HPDE6-E6E7 (cell line): ENCODE data around the gene UPK3BL2.
"Not testable (repeated sequence)": the region's sequence is repeated elsewhere in the genome, so short reads cannot be mapped to it uniquely, and the experiment has no call there.

Experiments
- DNase-seq: peaks from one replicate; pipeline ENCODE4 v3.0.0; 2011; ENCODE audit warnings: missing footprints; ENCODE audit errors: extremely low spot score

Gene UPK3BL2, protein sequence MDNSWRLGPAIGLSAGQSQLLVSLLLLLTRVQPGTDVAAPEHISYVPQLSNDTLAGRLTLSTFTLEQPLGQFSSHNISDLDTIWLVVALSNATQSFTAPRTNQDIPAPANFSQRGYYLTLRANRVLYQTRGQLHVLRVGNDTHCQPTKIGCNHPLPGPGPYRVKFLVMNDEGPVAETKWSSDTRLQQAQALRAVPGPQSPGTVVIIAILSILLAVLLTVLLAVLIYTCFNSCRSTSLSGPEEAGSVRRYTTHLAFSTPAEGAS

GRCh38 chr7:102543596-102543995 is at the start of gene UPK3BL2:
Gene UPK3BL2, minus strand, starts transcription at chr7:102543696. Its CDS starts 60 bp downstream, at chr7:102543636.
- DNase-seq: not testable (repeated sequence)

- DNase-seq: not testable (repeated sequence)
Observed at GRCh38 chr7:102592477-102593019, 49.1 kb upstream of the UPK3BL2 start.

- not testable (repeated sequence) for DNase-seq
Observed at GRCh38 chr7:102589857-102590256, 46.4 kb upstream of the UPK3BL2 start.

DNA sequence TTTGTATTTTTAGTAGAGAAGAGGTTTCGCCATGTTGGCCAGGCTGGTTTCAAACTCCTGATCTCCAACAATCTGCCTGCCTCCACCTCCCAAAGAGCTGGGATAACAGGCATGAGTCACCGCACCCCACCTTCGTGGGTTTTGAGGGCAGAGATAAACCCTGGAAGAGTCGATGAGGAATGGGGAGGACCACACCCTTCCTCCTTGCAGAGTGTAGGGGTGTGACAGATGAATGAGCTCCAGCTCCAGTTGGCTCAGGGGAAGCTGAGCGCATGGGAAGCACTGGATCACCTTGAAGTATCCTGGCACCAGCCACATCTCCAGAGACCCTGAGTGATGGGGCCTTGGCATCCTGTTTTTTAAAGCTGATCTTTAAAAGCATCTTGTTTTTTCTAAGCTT is 40.0 kb upstream of the UPK3BL2 start:
- DNase-seq: not testable (repeated sequence)

DNA sequence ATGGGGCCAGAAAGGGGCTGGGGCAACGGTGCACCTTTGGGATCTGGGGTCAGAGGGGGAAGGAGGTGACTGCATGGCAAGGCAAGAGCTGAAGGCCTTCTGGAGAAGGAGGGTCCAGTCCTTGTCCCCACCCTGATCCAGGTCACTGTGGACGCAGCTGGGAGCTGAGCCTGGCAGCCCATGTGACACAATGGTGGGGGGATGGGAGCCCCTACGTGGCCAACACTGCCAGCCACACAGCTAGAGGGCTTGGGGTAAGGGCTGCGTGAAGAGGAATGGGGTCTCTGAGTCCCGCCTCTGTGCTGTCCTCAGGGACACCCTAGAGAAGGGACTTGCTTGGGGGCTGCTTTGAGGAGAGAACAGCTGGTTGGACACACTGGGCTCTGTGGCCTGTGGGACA is 38.2 kb upstream of the UPK3BL2 start:
- DNase-seq: not testable (repeated sequence)

GRCh38 chr7:102578486-102578885 is 35.0 kb upstream of the UPK3BL2 start:
- not testable (repeated sequence) for DNase-seq

DNA sequence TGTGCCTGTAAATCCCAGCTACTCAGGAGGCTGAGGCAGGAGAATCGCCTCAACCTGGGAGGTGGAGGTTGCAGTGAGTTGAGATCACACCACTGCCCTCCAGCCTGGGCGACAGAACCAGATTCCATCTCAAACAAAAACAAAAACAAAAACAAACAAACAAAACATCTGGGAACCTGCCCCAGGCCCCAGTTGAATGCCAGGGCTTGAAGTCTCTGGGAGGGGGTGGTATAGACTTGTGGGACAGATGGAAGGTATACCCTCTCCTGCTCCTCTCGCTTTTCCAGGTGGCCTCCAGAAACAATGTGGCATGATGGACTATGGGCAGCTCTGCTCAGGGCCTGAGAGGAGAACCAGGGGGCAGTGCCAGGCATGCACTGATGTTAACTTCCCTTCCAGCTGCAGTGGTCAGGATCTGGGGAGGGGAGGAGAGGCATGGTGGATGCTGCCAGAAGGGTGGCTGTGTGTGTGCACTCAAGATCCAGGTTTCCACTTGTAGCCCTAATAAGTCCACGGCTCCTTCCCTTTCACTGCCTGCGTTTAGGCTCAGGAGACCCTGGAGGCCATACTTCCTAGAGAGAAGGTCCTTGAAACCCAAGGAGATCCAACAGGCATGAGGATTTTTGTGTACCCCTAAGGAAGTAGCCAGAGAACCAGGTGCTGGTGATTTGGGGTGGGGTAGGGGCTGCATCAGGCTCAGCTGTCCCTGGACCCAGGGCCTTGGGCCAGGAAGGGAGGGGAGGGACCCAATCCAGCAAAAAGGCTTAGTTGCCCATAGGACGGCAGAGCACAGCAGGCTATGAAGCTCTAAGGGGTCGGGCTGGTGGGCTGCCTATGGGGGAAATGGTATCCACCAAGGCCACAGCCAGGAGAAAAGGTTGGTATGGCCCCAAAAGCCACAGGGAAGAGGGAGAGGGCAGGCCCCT is 34.1 kb upstream of the UPK3BL2 start:
- not testable (repeated sequence) for DNase-seq

- DNase-seq: not testable (repeated sequence)
Observed at GRCh38 chr7:102576363-102576762, 32.9 kb upstream of the UPK3BL2 start.

DNA sequence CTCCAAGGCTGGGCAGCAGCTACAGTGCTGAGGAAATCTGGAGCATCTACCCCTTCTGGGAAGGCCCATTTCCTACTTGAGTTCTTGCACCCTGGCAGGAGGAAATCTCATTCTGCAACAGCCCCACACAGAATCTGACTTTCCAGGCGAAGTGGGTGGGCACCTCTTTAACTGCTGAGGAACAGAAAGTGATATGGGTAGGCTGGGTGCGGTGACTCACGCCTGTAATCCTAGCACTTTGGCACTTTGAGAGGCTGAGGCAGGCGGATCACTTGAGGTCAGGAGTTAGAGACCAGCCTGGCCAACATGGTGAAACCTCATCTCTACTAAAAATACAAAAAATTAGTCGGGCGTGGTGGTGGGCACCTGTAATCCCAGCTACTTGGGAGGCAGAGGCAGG is 31.1 kb upstream of the UPK3BL2 start:
- DNase-seq: not testable (repeated sequence)

DNA sequence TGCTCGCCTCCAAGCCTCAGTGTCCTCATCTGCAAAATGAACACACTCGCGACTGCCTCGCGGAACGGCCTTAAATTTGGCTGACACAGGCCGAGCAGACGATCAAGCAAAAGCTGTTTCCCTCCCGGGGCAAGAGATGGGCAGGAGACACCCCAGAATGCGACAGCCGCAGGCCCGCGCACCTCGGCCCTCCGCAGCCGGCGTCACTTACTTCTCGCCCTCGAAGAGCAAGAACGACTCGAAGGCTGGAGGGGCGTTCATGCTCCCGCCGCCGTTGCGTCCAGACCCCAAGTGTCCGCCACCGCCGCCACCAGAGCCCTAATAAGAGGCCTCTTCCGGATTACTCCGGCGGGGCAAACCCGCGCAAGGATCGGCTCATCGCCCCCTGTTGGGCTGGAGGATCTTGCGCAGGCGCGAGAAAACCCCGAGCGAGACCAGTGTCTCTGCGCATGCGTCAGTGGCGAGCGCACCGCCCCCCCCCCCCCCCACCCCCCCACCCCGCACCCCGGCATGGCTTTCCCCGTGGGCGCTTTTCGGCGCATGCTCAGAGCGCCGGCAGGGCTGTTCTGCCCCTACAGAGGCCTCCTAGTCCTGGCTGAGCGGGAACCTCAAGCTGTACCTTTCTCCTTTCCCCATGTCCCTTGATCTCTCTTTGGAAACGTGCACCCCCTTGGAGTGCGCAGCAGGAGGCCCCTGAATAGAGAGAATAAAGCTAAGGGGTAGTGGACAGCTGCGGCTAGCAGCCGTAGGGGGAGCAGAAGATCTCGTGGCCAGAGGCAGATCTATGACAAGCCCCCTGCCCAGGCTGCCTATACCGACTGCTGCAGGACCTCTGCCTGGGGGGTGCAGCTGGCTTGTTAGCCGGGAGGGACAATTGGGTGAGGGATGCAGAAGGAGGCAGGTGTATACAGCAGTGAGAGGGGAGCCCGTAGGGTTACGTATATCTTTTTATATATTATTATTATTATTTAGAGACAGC is 29.1 kb upstream of the UPK3BL2 start, which contains the start of gene POLR2J3:
Gene POLR2J3, minus strand, starts transcription at position 323 of the 979 bp plus-strand sequence. Its CDS starts 62 bp downstream, at position 261.
- DNase-seq: not testable (repeated sequence)

DNA sequence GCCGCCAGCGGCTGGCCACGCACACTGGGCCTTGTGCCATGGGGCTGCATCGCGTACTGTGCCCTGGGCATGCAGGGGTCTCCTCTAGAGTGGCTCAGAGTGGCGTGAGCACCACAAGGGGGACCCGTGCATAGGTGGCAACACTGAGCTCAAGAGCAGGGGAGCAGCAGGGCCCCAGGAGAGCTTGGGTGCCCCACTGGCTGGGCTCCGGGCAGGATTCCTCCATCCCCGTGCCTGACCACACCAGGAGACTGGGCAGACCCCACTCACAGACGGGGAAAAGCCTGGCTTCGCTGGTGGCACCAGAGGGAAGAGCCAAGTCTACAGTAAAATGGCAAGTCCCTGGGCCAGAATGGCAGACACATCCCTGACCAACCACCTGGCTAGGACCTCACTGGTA is 25.1 kb upstream of the UPK3BL2 start:
- not testable (repeated sequence) for DNase-seq

- not testable (repeated sequence) for DNase-seq
Observed at GRCh38 chr7:102550808-102551422, 7.4 kb upstream of the UPK3BL2 start, which contains the start of gene SPDYE2. Gene SPDYE2, plus strand, starts transcription at chr7:102551226. Its CDS starts 2,030 bp downstream, at chr7:102553256.

DNA sequence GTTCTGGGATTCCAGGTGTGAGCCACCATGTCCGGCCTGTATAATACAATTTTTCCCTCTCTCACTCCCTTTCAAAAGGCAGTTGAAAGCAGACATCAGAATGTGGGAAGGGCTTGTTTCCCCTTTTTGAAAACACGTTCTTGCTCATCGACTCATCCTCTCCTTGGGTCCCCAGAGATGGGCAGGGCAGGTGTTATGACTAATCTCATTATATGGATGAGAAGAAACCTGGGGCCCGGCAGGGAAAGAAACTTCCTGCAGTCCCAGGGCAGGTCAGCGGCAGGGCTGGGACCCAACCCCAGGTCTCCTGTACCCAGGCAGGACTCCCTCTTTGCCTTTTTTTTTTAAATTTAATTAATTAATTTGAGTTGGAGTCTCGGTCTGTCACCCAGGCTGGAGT is 2.9 kb upstream of the UPK3BL2 start:
- not testable (repeated sequence) for DNase-seq

DNA sequence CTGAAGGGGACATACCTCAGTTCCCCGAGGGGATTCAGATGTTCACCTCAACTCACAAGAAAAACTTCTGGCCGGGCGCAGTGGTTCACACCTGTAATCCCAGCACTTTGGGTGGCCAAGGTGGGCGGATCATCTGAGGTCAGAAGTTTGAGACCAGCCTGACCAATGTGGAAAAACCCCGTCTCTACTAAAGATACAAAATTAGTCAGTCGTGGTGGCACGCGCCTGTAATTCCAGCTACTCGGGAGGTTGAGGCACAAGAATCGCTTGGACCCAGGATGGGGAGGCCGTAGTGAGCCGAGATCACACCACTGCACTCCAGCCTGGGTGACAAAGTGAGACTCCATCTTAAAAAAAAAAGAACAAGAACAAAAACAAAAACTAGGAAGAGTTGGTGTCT is 1.8 kb upstream of the UPK3BL2 start:
- not testable (repeated sequence) for DNase-seq

GRCh38 chr7:102544372-102544771 is 876 bp upstream of the UPK3BL2 start:
- DNase-seq: not testable (repeated sequence)

GRCh38 chr7:102542771-102543170 is 725 bp downstream of the UPK3BL2 start:
- not testable (repeated sequence) for DNase-seq

GRCh38 chr7:102542083-102542482 is 1.4 kb downstream of the UPK3BL2 start:
- not testable (repeated sequence) for DNase-seq

DNA sequence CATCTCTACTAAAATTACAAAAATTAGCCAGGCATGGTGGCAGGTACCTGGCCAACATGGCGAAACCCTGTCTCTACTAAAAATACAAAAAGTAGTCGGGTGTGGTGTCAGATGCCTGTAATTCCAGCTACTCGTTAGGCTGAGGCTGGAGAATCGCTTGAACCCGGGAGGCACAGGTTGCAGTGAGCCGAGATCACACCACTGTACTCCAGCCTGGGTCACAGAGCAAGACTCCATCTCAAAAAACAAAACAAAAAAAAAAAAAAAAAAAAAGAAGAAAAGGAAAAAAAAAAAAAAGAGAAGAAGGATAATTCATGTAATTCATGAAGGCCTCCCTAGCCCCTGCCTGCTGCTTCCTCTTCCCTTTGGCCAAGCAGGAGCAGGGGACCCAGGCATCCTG is 2.9 kb downstream of the UPK3BL2 start:
- DNase-seq: not testable (repeated sequence)

DNA sequence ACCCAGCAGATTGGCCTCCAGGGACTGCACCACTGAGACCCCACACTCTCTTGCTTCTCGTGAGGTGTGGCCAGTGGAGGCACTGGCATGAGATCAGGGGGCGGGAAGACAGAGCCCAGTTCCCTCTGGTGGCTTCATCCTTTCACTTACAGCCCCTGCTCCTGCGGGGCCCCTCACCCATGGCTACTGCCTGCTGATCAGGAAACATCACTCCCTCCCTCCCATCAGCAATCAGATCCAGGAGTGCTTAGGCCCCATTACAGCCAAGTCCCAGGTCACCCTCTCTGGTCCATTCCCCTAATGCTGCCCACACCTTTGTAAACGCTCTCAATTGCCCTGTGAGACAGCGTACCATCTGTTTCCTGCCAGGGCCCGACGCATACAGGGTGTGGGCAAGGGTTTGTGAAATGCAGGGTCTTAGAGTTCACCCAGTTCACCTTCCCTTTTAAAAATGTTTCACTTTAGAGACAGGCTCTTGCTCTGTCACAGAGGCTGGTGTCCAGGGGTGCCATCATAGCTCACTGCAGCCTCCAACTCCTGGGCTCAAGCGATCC is 8.4 kb downstream of the UPK3BL2 start:
- not testable (repeated sequence) for DNase-seq

DNA sequence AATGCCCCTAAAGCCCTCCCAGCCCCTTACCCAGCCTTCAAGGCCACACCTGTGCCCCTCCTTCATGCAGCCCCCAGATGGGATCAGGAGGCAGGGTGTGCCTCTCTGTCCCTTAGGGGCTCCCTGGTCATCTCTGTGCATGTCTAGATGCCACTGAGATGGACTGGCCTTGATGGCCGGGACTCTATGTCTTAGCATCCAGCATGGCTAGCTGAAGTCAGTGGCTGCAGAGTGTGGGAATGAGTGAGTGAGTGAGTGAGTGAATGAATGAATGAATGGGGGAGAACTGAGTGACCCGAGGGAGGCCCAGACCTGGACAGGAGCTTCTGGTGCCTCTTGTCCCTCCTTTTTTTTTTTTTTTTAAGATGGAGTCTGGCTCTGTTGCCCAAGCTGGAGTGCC is 11.4 kb downstream of the UPK3BL2 start:
- not testable (repeated sequence) for DNase-seq
